Progenitor cell of endocrine pancreas (in vitro differentiated cells): ENCODE measurements around the gene PREB. TPM values are rescaled to one million over a fixed set of nuclear protein-coding genes. Genes with fewer than 3 reads are reported as not detected.

ENCODE experiments used
- DNase-seq: peaks from one replicate; pipeline ENCODE4 v3.0.0; 2021; ENCODE audit warnings: low spot score; ENCODE audit not compliant: unreplicated experiment
- H3K27ac Mint-ChIP-seq: 2 replicates; pipeline ENCODE4 v1.8.0; 2021; ENCODE audit warnings: mild to moderate bottlenecking, moderate library complexity, mixed read lengths
- H3K27me3 Mint-ChIP-seq: 2 replicates; pipeline ENCODE4 v1.8.0; 2021; ENCODE audit warnings: mixed read lengths
- H3K36me3 Mint-ChIP-seq: 2 replicates; pipeline ENCODE4 v1.8.0; 2022; ENCODE audit warnings: mixed read lengths; ENCODE audit not compliant: insufficient read depth
- H3K4me1 Mint-ChIP-seq: 2 replicates; pipeline ENCODE4 v1.8.0; 2021; ENCODE audit warnings: low read depth, mixed read lengths
- H3K4me3 Mint-ChIP-seq: 2 replicates; pipeline ENCODE4 v1.8.0; 2021; ENCODE audit warnings: low read depth, mild to moderate bottlenecking, moderate library complexity, mixed read lengths
- H3K9me3 Mint-ChIP-seq: 2 replicates; pipeline ENCODE4 v1.8.0; 2021; ENCODE audit warnings: low read depth, mixed read lengths
- total RNA-seq: library from RNA; stranded (reverse); gene quantifications from 2 replicates; pipeline ENCODE4 v1.2.1, GENCODE V29; 2021
- TF ChIP-seq, protein P1 (sequence below): fragments of 200-600 bp; sonication (generic); IDR thresholded peaks from one replicate; pipeline ENCODE4 v1.5.0; 2021; ENCODE audit warnings: antibody characterized with exemption, mild to moderate bottlenecking; ENCODE audit not compliant: unreplicated experiment

PREB gene
- total RNA-seq, 1 donor from 2014 or later: 46.9 TPM

GRCh38 chr2:27096748-27097297, 37.6 kb downstream of the PREB start:
- TF ChIP-seq, protein P1, sequence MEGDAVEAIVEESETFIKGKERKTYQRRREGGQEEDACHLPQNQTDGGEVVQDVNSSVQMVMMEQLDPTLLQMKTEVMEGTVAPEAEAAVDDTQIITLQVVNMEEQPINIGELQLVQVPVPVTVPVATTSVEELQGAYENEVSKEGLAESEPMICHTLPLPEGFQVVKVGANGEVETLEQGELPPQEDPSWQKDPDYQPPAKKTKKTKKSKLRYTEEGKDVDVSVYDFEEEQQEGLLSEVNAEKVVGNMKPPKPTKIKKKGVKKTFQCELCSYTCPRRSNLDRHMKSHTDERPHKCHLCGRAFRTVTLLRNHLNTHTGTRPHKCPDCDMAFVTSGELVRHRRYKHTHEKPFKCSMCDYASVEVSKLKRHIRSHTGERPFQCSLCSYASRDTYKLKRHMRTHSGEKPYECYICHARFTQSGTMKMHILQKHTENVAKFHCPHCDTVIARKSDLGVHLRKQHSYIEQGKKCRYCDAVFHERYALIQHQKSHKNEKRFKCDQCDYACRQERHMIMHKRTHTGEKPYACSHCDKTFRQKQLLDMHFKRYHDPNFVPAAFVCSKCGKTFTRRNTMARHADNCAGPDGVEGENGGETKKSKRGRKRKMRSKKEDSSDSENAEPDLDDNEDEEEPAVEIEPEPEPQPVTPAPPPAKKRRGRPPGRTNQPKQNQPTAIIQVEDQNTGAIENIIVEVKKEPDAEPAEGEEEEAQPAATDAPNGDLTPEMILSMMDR: no peak
- Mint-ChIP-seq H3K27ac (no peak overlapping the region), H3K36me3 (no peaks in the 10 kb centered on the region), H3K9me3 (no peaks in the 10 kb centered on the region), H3K4me3 (no peak overlapping the region), H3K27me3 (peaks cover 3% of the 10 kb centered on the region), H3K4me1 (peaks cover 6% of the 10 kb centered on the region)
- DNase-seq: no peak

GRCh38 chr2:27095745-27096651, 38.4 kb downstream of the PREB start:
- Mint-ChIP-seq H3K36me3 (no peaks in the 10 kb centered on the region), H3K27me3 (no peaks in the 10 kb centered on the region), H3K9me3 (no peaks in the 10 kb centered on the region), H3K4me1 (peaks cover 6% of the 10 kb centered on the region), H3K4me3 (peak overlapping the region; percentile 70), H3K27ac (peak overlapping the region; percentile 74)
- DNase-seq: no peak
- TF ChIP-seq, protein P1: no peak

- TF ChIP-seq, protein P1: no peak
- H3K27ac Mint-ChIP-seq: no peak overlapping the region
- DNase-seq: no peak
- H3K9me3 Mint-ChIP-seq: no peaks in the 10 kb centered on the region
- peaks cover 6% of the 10 kb centered on the region for H3K4me1 Mint-ChIP-seq
- peak overlapping the region; percentile 70 for H3K4me3 Mint-ChIP-seq
- no peaks in the 10 kb centered on the region for H3K27me3 Mint-ChIP-seq
- H3K36me3 Mint-ChIP-seq: no peaks in the 10 kb centered on the region
Observed at GRCh38 chr2:27095427-27095744, 39.0 kb downstream of the PREB start.

DNA sequence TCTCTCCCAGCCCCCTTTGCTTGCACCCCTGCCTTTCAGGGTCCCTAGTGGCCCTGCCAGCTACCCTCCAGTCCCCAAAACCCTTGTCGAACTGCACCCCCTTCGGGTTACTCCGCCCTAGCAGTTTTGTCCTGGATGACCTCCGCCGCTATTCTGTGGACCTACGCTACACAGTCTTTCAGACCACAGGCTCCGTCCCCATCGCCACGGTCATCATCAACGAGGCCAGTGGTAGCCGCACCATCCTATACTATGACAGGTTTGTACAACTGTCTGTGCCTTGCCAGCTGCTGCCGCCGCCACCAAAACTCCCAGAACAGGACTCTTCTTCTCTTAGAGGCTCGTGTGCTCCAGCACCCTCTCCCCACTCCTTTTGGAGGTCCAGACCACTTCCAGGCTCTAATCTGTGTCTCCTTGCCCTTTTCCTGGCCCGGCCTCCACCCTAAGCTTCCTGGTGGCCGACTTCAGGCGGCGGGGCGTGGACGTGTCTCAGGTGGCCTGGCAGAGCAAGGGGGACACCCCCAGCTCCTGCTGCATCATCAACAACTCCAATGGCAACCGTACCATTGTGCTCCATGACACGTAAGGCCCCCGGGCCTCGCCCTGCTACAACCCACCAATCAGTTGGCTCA, 40.0 kb downstream of the PREB start:
- H3K27ac Mint-ChIP-seq: peak overlapping the region; percentile 51
- no peaks in the 10 kb centered on the region for H3K27me3 Mint-ChIP-seq
- DNase-seq: no peak
- TF ChIP-seq, protein P1: no peak
- peaks cover 6% of the 10 kb centered on the region for H3K4me1 Mint-ChIP-seq
- no peaks in the 10 kb centered on the region for H3K36me3 Mint-ChIP-seq
- H3K9me3 Mint-ChIP-seq: no peaks in the 10 kb centered on the region
- no peak overlapping the region for H3K4me3 Mint-ChIP-seq
